ENCODE data around the gene GLRA2. TPM values are rescaled to one million over a fixed set of nuclear protein-coding genes. Genes with fewer than 3 reads are reported as not detected.

GLRA2 gene
- total and polyA plus RNA-seq, 2 donors (not counting 1 experiment from before 2014, with no cell fraction given) = not detected

- Histone ChIP-seq H3K36me3 (replicated peaks in 1 of 2; ENCODE audit: control extremely low read depth in 1 of 2, control insufficient read depth in 1 of 2, extremely low read depth in 1 of 2, insufficient read depth in 2 of 2, low read length in 1 of 2) (no peaks in the 10 kb centered on the region), H3K4me1 (ENCODE audit: control insufficient read depth in 2 of 2, insufficient read depth in 2 of 2, low read length in 2 of 2) (no peaks in the 10 kb centered on the region), H3K9me3 (ENCODE audit: control extremely low read depth in 1 of 3, control insufficient read depth in 2 of 3, insufficient read depth in 1 of 3, low read length in 2 of 3) (peaks cover 0 to 8% (median 0%) of the 10 kb centered on the region in 3 donors), H3K4me3 (ENCODE audit: control extremely low read depth in 1 of 5, extremely low read depth in 1 of 5, insufficient read depth in 1 of 5, low read depth in 2 of 5, low read length in 4 of 5) (no peak overlapping the region), H3K4me2 (replicated peaks; ENCODE audit: low read depth, low read length, poor library complexity, severe bottlenecking) (no peak overlapping the region), H3K9ac (ENCODE audit: low read length) (no peak overlapping the region), H4K20me1 (ENCODE audit: control insufficient read depth, insufficient read depth, low read length, poor library complexity, severe bottlenecking) (no peaks in the 10 kb centered on the region), H3K27me3 (replicated peaks in 1 of 4; ENCODE audit: control extremely low read depth in 1 of 4, control insufficient read depth in 3 of 4, insufficient read depth in 4 of 4, low read length in 3 of 4) (no peaks in the 10 kb centered on the region), H3K79me2 (ENCODE audit: control insufficient read depth, insufficient read depth, low read length) (no peaks in the 10 kb centered on the region), H3K27ac (ENCODE audit: low read length in 2 of 2) (no peak overlapping the region), H2AFZ (ENCODE audit: insufficient read depth, low read depth, low read length, poor library complexity, severe bottlenecking) (no peak overlapping the region)
- Mint-ChIP-seq H3K9me3 (ENCODE audit: insufficient read depth) (no peaks in the 10 kb centered on the region), H3K27me3 (no peaks in the 10 kb centered on the region), H3K4me3 (no peak overlapping the region), H3K4me1 (no peaks in the 10 kb centered on the region), H3K27ac (no peak overlapping the region)
- ATAC-seq (ENCODE audit: low read depth) = no peak
- DNase-seq = no peak
- intact Hi-C loops (cut with micrococcal nuclease) = no loop called here
- CTCF ChIA-PET = no interaction called here
- no CpG with 5 or more reads among the region's 4 CpGs for WGBS (ENCODE audit: insufficient coverage)
- TF ChIP-seq EZH2 (IDR thresholded peaks at IDR 0.05; ENCODE audit: borderline replicate concordance, insufficient read depth, low read depth, low read length, poor library complexity, severe bottlenecking) = no peak
- no peak for TF ChIP-seq CTCF (IDR thresholded peaks at IDR 0.05)
- POLR2A ChIA-PET = no interaction called here
These were observed 209.3 kb downstream of the GLRA2 start for GRCh38 chrX:14738643-14739042.

DNA sequence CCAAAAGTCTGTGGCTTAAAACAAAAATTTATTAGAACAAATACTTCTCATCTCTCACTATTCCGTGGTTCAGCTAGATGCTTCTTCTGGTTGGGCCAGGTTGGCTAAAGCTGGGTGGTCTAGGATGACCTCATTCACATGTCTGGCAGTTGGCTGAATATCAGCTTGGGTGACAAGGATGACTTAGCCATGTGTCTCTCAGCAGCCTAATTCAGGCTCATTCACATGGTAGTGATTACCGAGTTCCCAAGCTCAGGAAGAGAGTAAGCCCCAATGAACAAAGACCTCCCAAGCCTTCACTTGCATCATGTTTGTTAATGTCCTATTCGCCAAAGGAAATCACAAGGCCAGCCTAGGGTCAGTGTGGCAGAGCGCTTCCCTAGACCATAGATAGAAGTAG, 224.1 kb downstream of the GLRA2 start:
- TF ChIP-seq EZH2 (IDR thresholded peaks at IDR 0.05; ENCODE audit: borderline replicate concordance, insufficient read depth, low read depth, low read length, poor library complexity, severe bottlenecking) = no peak
- TF ChIP-seq CTCF (IDR thresholded peaks at IDR 0.05) = no peak
- ATAC-seq (ENCODE audit: low read depth) = no peak
- H2AFZ ChIP-seq (ENCODE audit: insufficient read depth, low read depth, low read length, poor library complexity, severe bottlenecking) = no peak overlapping the region
- Mint-ChIP-seq H3K27me3 (no peaks in the 10 kb centered on the region), H3K9me3 (ENCODE audit: insufficient read depth) (no peaks in the 10 kb centered on the region), H3K27ac (no peak overlapping the region), H3K4me3 (no peak overlapping the region), H3K4me1 (no peaks in the 10 kb centered on the region)
- no peak overlapping the region for H3K4me2 ChIP-seq (replicated peaks; ENCODE audit: low read depth, low read length, poor library complexity, severe bottlenecking)
- H3K79me2 ChIP-seq (ENCODE audit: control insufficient read depth, insufficient read depth, low read length) = no peaks in the 10 kb centered on the region
- H3K36me3 ChIP-seq (replicated peaks in 1 of 2; ENCODE audit: control extremely low read depth in 1 of 2, control insufficient read depth in 1 of 2, extremely low read depth in 1 of 2, insufficient read depth in 2 of 2, low read length in 1 of 2) = no peaks in the 10 kb centered on the region
- H3K9me3 ChIP-seq (ENCODE audit: control extremely low read depth in 1 of 3, control insufficient read depth in 2 of 3, insufficient read depth in 1 of 3, low read length in 2 of 3) = no peaks in the 10 kb centered on the region
- no peaks in the 10 kb centered on the region for H4K20me1 ChIP-seq (ENCODE audit: control insufficient read depth, insufficient read depth, low read length, poor library complexity, severe bottlenecking)
- no peak overlapping the region for H3K9ac ChIP-seq (ENCODE audit: low read length)
- WGBS (ENCODE audit: insufficient coverage) = no CpG with 5 or more reads among the region's 4 CpGs
- no peak for DNase-seq
- ChIA-PET POLR2A (no interaction called here), CTCF (no interaction called here)
- no peaks in the 10 kb centered on the region for H3K4me1 ChIP-seq (ENCODE audit: control insufficient read depth in 2 of 2, insufficient read depth in 2 of 2, low read length in 2 of 2)
- H3K4me3 ChIP-seq (ENCODE audit: control extremely low read depth in 1 of 5, extremely low read depth in 1 of 5, insufficient read depth in 1 of 5, low read depth in 2 of 5, low read length in 4 of 5) = no peak overlapping the region
- no peak overlapping the region for H3K27ac ChIP-seq (ENCODE audit: low read length in 2 of 2)
- H3K27me3 ChIP-seq (replicated peaks in 1 of 4; ENCODE audit: control extremely low read depth in 1 of 4, control insufficient read depth in 3 of 4, insufficient read depth in 4 of 4, low read length in 3 of 4) = no peaks in the 10 kb centered on the region
- intact Hi-C loops (cut with micrococcal nuclease) = no loop called here
